MG63 (cell line): ENCODE data around the gene POMT2. TPM values are rescaled to one million over a fixed set of nuclear protein-coding genes. Genes with fewer than 3 reads are reported as not detected.

Experiments
- DNase-seq: peaks from one replicate; pipeline ENCODE4 v3.0.0-alpha.2; 2020
- H3K27me3 ChIP-seq: fragments of 250-450 bp; sonication (Bioruptor Pico); 2 replicates; pipeline ENCODE4 v1.5.1; 2020; ENCODE audit warnings: mild to moderate bottlenecking, moderate library complexity
- H3K36me3 ChIP-seq: fragments of 250-450 bp; sonication (Bioruptor Pico); 2 replicates; pipeline ENCODE4 v1.5.1; 2020; ENCODE audit warnings: mild to moderate bottlenecking, moderate library complexity
- H3K4me3 ChIP-seq: fragments of 250-450 bp; sonication (Bioruptor Pico); 2 replicates; pipeline ENCODE4 v1.5.1; 2020; ENCODE audit warnings: mild to moderate bottlenecking, moderate library complexity
- H3K9me3 ChIP-seq: fragments of 250-450 bp; sonication (Bioruptor Pico); 2 replicates; pipeline ENCODE4 v1.5.1; 2020; ENCODE audit warnings: mild to moderate bottlenecking, moderate library complexity
- total RNA-seq: library from RNA; depleted of rRNA; stranded (reverse); fragments of >200 nt; shearing (Covaris generic); gene quantifications from 2 replicates; pipeline ENCODE4 v1.2.3, GENCODE V29; 2014; ENCODE audit warnings: low replicate concordance; rRNA removed

The POMT2 gene
- total RNA-seq, 1 experiment from 2014 or later = 11.5 TPM

DNA sequence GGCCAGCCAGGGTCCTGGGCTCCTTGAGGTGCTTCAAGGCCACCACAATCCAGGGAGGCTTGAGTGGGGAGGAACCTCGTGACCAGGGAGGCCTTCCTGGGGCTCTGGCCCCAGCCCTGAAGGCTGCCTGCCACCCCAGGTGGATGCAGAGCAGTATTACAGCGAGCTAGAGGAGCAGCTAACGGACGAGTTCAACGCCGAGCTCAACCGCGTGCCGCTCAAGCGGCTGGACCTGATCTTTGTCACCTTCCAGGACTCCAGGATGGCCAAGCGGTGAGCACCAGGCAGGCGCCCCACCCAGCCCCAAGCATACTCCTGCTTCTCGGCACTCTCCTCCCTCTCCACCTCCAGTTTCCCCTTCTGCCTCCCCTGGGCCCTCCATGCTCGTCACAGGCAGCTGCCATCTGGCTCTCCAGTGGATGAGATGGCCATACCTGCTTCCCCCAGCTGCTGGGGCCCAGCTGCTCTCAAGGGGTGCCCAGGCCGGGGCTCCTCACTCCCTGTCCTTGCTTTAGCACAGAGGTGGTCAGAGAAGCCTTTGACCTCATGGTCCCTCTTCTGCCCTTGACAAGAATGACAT, 80.3 kb downstream of the POMT2 start:
- DNase-seq = no peak
- no peaks in the 10 kb centered on the region for H3K36me3 ChIP-seq
- H3K27me3 ChIP-seq = no peaks in the 10 kb centered on the region
- H3K9me3 ChIP-seq = no peaks in the 10 kb centered on the region
- H3K4me3 ChIP-seq = no peak overlapping the region

DNA sequence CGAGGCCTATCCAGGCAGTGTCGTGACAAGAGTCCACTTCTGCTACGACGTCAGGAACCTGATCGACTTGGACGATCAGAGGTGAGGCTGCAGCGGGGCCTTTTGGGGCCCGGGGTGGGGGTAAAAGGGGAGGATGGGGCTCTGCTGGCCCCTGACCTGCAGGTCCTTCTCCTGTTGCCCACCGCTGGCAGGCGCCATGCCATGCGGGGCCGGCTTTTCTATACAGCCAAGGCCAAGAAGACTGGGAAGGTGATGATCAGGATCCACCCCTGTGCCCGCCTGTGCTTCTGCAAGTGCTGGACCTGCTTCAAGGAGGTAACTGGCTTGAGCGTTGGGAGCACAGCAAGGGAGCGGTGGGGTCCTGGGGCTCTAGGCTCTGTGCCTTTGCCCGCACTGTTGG, 81.3 kb downstream of the POMT2 start:
- Histone ChIP-seq H3K9me3 (no peaks in the 10 kb centered on the region), H3K27me3 (no peaks in the 10 kb centered on the region), H3K4me3 (no peak overlapping the region), H3K36me3 (no peaks in the 10 kb centered on the region)
- no peak for DNase-seq

DNA sequence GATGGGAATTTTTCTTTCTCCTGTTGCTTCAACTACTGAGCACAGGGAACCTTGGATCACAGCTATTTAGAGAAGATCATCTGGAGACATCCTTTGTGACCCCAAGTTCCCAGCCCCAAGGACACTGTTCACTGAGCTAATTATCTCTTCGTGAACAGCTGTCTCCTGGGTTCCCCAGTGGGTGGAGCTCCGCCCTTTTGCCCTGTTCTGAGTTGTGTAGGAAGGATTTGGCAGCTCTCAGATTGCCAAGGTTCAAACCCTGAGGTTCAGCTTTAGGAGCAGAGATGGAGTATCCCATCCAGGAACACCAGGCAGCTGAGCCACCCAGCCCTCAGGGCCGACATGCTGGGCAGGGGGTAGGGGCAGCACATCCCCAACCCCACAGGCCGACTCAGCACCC, 81.7 kb downstream of the POMT2 start:
- Histone ChIP-seq H3K9me3 (no peaks in the 10 kb centered on the region), H3K4me3 (no peak overlapping the region), H3K36me3 (no peaks in the 10 kb centered on the region), H3K27me3 (no peaks in the 10 kb centered on the region)
- no peak for DNase-seq

DNA sequence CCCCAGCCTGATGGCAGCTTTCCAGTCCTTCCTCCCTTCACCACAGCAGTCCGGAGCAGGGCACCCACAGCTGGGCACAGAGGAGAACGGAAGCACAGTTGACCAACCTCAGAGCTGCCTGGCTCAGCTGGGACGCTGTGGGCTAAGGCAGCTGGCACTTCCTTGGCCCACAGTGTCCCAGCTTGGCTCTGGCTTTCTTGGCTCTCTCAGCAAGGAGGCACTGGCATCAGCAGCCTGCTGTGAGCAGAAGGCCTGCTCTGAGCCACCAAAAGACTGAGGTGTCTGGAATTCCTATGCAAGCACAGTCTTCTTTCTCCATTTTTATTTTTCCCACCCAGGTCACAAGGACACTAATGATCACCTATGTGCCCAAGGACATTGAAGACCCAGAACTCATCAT, 82.3 kb downstream of the POMT2 start:
- no peak for DNase-seq
- Histone ChIP-seq H3K4me3 (no peak overlapping the region), H3K36me3 (no peaks in the 10 kb centered on the region), H3K27me3 (no peaks in the 10 kb centered on the region), H3K9me3 (no peaks in the 10 kb centered on the region)

DNA sequence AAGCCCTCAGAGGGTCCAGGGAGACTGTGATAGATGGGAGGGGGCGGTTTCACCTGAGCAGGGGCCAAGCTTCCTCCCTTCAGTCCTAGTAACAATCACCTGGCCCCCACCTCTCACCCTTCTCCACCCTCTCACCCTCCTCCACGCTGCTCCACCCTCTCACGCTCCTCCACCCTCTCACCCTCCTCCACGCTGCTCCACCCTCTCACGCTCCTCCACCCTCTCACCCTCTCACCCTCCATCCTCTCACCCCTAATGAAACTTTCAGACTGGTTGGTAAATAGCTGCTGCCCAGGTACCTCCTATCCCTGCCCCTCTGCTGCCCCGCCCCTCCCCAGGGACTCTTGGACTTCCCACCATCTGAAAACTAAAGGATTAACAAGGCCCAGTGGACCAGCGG, 83.9 kb downstream of the POMT2 start:
- Histone ChIP-seq H3K27me3 (no peaks in the 10 kb centered on the region), H3K4me3 (no peak overlapping the region), H3K9me3 (no peaks in the 10 kb centered on the region), H3K36me3 (no peaks in the 10 kb centered on the region)
- DNase-seq = no peak

DNA sequence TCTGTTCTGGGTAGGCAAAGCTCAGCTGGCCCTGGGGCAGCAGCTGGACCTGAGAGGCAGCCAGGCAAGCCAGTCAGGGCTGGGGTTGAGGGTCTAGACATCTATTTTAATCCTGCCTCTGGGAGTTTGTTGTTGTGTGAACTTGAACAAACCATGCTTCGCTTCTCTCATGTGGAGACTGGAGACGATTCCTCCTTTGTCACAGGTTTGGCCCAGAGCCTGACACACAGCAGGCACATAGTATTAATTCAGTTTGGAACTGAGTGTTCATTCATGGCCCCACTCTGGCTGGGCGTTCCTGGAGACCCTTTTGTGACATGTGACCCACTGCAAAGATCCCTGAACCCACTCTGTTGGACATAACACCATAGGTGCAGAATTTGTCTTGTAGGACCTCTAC, 89.0 kb downstream of the POMT2 start:
- DNase-seq = no peak
- no peak overlapping the region for H3K4me3 ChIP-seq
- H3K9me3 ChIP-seq = no peaks in the 10 kb centered on the region
- no peaks in the 10 kb centered on the region for H3K36me3 ChIP-seq
- H3K27me3 ChIP-seq = no peaks in the 10 kb centered on the region

DNA sequence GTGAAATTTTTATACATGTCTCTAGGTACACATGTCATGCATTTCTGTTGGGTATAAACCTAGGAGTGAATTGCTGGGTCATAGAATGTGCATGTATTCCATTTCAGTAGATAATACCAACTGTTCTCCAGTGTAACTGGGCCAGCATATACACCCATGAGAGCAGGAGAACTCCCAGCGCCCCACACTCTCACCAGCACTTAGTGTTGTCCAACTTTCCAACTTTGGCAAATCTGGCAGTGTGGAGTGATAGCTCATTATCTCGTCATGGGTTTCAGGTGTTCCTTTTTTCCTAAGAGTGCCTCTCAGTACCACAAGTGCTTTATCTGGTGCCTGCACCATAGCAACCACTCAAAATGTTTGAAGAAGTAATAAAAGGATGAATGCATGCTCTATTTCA, 89.8 kb downstream of the POMT2 start:
- DNase-seq = no peak
- Histone ChIP-seq H3K36me3 (no peaks in the 10 kb centered on the region), H3K9me3 (no peaks in the 10 kb centered on the region), H3K4me3 (no peak overlapping the region), H3K27me3 (no peaks in the 10 kb centered on the region)

DNA sequence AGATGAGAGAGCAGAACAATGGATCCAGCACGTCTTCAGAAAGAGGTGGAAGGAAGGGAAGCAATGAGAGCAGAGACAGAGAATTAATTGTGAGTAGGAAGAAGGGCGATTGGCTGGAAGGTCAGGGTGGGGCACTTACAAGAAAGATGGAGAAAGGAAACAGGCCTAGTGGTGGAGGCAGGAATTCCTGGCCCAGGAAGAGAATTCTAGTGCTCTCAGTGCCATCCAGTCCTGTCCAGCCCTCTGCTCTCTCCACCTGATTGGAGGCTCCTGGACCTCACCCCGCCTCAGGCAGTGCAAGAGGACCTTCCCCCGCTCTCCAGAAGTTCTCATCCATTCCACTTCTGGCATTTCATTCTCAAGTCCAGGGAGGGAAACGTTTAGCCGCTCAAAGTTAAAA, 92.6 kb downstream of the POMT2 start:
- Histone ChIP-seq H3K36me3 (no peaks in the 10 kb centered on the region), H3K27me3 (no peaks in the 10 kb centered on the region), H3K9me3 (no peaks in the 10 kb centered on the region), H3K4me3 (no peak overlapping the region)
- DNase-seq = no peak

DNA sequence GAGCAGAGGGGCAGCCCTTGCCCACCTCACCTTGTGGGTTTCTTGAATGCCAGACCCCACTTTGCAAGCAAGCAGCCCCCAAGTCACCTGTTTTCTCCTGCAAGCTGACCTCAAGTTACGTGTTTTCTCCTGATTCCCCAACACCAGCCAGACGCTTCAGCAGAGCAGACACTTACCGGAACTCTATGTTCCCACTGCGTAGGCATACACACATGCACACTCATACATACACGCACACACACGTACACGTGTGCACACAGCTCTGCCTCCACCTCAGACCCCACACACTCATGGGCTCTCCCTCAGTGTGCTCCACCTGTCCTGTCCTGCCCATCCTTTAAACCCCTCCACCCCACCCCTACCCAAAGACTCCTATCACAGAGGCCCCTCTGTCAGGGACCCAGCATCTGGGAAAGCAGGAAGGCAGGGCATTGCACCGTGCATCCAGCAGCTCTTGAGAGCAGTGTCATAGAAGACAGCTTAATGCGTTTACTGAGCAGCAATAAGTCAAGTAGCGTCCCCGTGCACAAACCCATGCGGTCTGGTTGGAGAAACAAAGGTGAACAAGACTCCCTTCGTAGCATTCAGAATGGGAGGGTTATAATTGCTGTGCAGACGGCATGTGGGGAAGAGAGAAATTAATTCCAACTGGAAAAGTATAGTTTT, 94.7 kb downstream of the POMT2 start:
- no peaks in the 10 kb centered on the region for H3K27me3 ChIP-seq
- no peaks in the 10 kb centered on the region for H3K9me3 ChIP-seq
- H3K36me3 ChIP-seq = no peaks in the 10 kb centered on the region
- no peak for DNase-seq
- H3K4me3 ChIP-seq = no peak overlapping the region

DNA sequence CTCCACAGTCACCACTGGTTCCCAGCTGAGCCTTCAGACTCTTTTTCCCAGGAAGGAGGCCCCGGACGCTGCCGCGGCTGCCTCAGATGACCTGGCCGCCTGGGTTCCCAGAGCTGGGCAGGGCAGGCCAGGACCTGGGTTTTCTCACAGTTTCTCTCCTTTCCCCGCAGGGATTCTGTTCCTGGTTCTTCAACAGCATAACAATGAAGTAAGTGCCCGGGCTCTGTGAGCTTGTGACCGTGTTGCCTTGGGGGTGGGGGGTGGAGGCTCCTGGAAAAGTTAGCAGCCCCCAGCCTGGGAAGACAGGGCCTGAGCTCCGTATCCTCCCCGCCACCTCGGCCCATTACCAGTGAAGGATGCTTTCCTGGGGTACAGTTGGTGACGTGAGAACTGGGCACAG, 95.4 kb downstream of the POMT2 start:
- DNase-seq = no peak
- H3K36me3 ChIP-seq = no peaks in the 10 kb centered on the region

More for the DNA sequence above, 95.4 kb downstream of the POMT2 start:
- Histone ChIP-seq H3K9me3 (no peaks in the 10 kb centered on the region), H3K27me3 (no peaks in the 10 kb centered on the region), H3K4me3 (no peak overlapping the region)

Other genes with a start within 250 kb of the POMT2 start
- 17.1 and 32.1 TPM in 2 replicates for gene CIPC, start 222.6 kb downstream of the POMT2 start, total RNA-seq
- not detected in 2 replicates for gene ZDHHC22, start 179.1 kb downstream of the POMT2 start, total RNA-seq
- not detected in 2 replicates for gene TMEM63C, start 139.1 kb downstream of the POMT2 start, total RNA-seq
- gene NGB, start 49.7 kb downstream of the POMT2 start, total RNA-seq = not detected in 2 replicates
- gene GSTZ1, start 153 bp upstream of the POMT2 start, total RNA-seq = 27.4 and 33.2 TPM in 2 replicates
- 2.4 and 2.5 TPM in 2 replicates for gene TMED8, start 56.2 kb upstream of the POMT2 start, total RNA-seq
- gene SAMD15, start 56.5 kb upstream of the POMT2 start, total RNA-seq = 0.30 TPM in 1 of 2 replicates, not detected in the other
- not detected in 2 replicates for gene NOXRED1, start 102.6 kb upstream of the POMT2 start, total RNA-seq
- 27.7 and 36.3 TPM in 2 replicates for gene VIPAS39, start 136.7 kb upstream of the POMT2 start, total RNA-seq
- 160 and 278 TPM in 2 replicates for gene AHSA1, start 137.2 kb upstream of the POMT2 start, total RNA-seq
- gene ISM2, start 177.9 kb upstream of the POMT2 start, total RNA-seq = not detected in 2 replicates